A549 (cell line): ENCODE data around the gene CMKLR1. TPM values are rescaled to one million over a fixed set of nuclear protein-coding genes. Genes with fewer than 3 reads are reported as not detected.

Experiments
- ATAC-seq, 2 experiments: fragments of 200-7000 bp in 1 of 2; fragments of >200 bp in 1 of 2; cut with Nextera tagmentation in 1 of 2; cut with Tn5 transposase in 1 of 2; 3 replicates each; pipeline versions ENCODE4 v1.8.0 to v1.9.1; 2018 to 2020; ENCODE audit warnings: mild to moderate bottlenecking in 1 of 2, moderate library complexity in 1 of 2
- CTCF ChIA-PET: fragments of 300-600 bp; sonication (Branson Sonifier 250); formaldehyde crosslinking; extraction: SDS; loops from one replicate; lab custom pipeline; 2021; ENCODE audit warnings: antibody characterized with exemption, inconsistent platforms; lab: Yijun Ruan, JAX
- POLR2A ChIA-PET: fragments of 350-600 bp; formaldehyde crosslinking; extraction: SDS; loops from one replicate; lab custom pipeline; 2021; ENCODE audit warnings: antibody characterized with exemption, inconsistent platforms; lab: Yijun Ruan, JAX
- DNase-seq, 2 experiments: peaks; one replicate each; pipeline versions ENCODE4 v3.0.0 to v3.0.0-alpha.2; 2011 to 2016; ENCODE audit warnings: low read depth in 1 of 2, low spot score in 1 of 2
- FAIRE-seq: peaks from 2 replicates; lab custom pipeline; 2011; peaks lifted over from hg19 to GRCh38; lab: Jason Lieb, UNC
- H3K27ac ChIP-seq, 2 experiments: fragments of >200 bp; sonication (Bioruptor Twin); formaldehyde crosslinking; 3 replicates each; pipeline ENCODE4 v1.5.1; 2016 to 2017
- H3K4me1 ChIP-seq: fragments of >200 bp; sonication (Bioruptor Twin); formaldehyde crosslinking; 3 replicates; pipeline ENCODE4 v1.6.1; 2016
- H3K4me2 ChIP-seq: fragments of >200 bp; sonication (Bioruptor Twin); formaldehyde crosslinking; 3 replicates; pipeline ENCODE4 v1.6.1; 2016
- H3K4me3 ChIP-seq: fragments of >200 bp; sonication (Bioruptor Twin); formaldehyde crosslinking; 3 replicates; pipeline ENCODE4 v1.5.1; 2016
- H3K9me3 ChIP-seq: fragments of >200 bp; sonication (Bioruptor Twin); formaldehyde crosslinking; 3 replicates; pipeline ENCODE4 v1.6.1; 2016
- CEBPB ChIP-seq, 2 experiments: fragments of >200 bp in 1 of 2; sonication (Bioruptor Twin) in 1 of 2; formaldehyde crosslinking in 1 of 2; IDR thresholded peaks; 2 replicates each; pipeline ENCODE4 v1.6.1; 2012 to 2016
- E2F6 ChIP-seq: IDR thresholded peaks from 2 replicates; pipeline ENCODE4 v1.6.1; 2012; ENCODE audit warnings: low read depth, borderline replicate concordance
- ESRRA ChIP-seq: fragments of 150-350 bp; IDR thresholded peaks from 2 replicates; pipeline ENCODE4 v1.6.1; 2014; ENCODE audit warnings: mild to moderate bottlenecking, low read length, borderline replicate concordance
- FOSB ChIP-seq: fragments of 250-450 bp; sonication (Bioruptor Pico); IDR thresholded peaks from 2 replicates; pipeline ENCODE4 v1.5.0; 2020; ENCODE audit warnings: mild to moderate bottlenecking, moderate library complexity
- FOXS1 ChIP-seq: fragments of 250-450 bp; sonication (Bioruptor Pico); IDR thresholded peaks from 2 replicates; pipeline ENCODE4 v1.5.0; 2020; ENCODE audit warnings: mild to moderate bottlenecking, moderate library complexity
- HEYL ChIP-seq: fragments of 250-450 bp; sonication (Bioruptor Pico); IDR thresholded peaks from 2 replicates; pipeline ENCODE4 v1.8.0; 2021; ENCODE audit warnings: mild to moderate bottlenecking, moderate library complexity
- HOXA7 ChIP-seq: fragments of 250-450 bp; sonication (Bioruptor Pico); IDR thresholded peaks from 2 replicates; pipeline ENCODE4 v1.5.0; 2020; ENCODE audit warnings: mild to moderate bottlenecking, moderate library complexity
- HOXB13 ChIP-seq: fragments of 250-450 bp; sonication (Bioruptor Pico); IDR thresholded peaks from 2 replicates; pipeline ENCODE4 v1.5.0; 2020; ENCODE audit warnings: low read depth, mild to moderate bottlenecking, moderate library complexity
- HOXB5 ChIP-seq: fragments of 250-450 bp; sonication (Bioruptor Pico); IDR thresholded peaks from 2 replicates; pipeline ENCODE4 v1.5.0; 2020; ENCODE audit warnings: mild to moderate bottlenecking, moderate library complexity
- JUNB ChIP-seq: fragments of >200 bp; sonication (Bioruptor Twin); formaldehyde crosslinking; IDR thresholded peaks from 2 replicates; pipeline ENCODE4 v1.6.1; 2016
- KDM5A ChIP-seq: fragments of 200-600 bp; sonication (generic); IDR thresholded peaks from 2 replicates; pipeline ENCODE4 v1.6.1; 2016; ENCODE audit warnings: antibody characterized with exemption, mild to moderate bottlenecking
- MAFK ChIP-seq: fragments of 450-650 bp; IDR thresholded peaks from 2 replicates; pipeline ENCODE4 v1.6.1; 2014; ENCODE audit not compliant: partially characterized antibody
- NR3C1 ChIP-seq: fragments of >200 bp; sonication (Bioruptor Twin); formaldehyde crosslinking; IDR thresholded peaks from 3 replicates; pipeline ENCODE4 v1.6.1; 2017
- POLR2A ChIP-seq: IDR thresholded peaks from 2 replicates; pipeline ENCODE4 v1.6.1; 2012; ENCODE audit warnings: mild to moderate bottlenecking, low read length
- RAD21 ChIP-seq, 2 experiments: fragments of >200 bp in 1 of 2; sonication (Bioruptor Twin) in 1 of 2; formaldehyde crosslinking in 1 of 2; IDR thresholded peaks in 1 of 2; conservative IDR thresholded peaks in 1 of 2; 2 replicates in 1 of 2; 3 replicates in 1 of 2; pipeline ENCODE4 v1.6.1; 2012 to 2018; ENCODE audit warnings: inconsistent platforms in 1 of 2
- RARB ChIP-seq: fragments of 250-450 bp; sonication (Bioruptor Pico); IDR thresholded peaks from 2 replicates; pipeline ENCODE4 v1.8.0; 2021; ENCODE audit warnings: mild to moderate bottlenecking, moderate library complexity
- RFX5 ChIP-seq: fragments of 450-650 bp; IDR thresholded peaks from 2 replicates; pipeline ENCODE4 v1.7.1; 2014; ENCODE audit warnings: antibody characterized with exemption, mild to moderate bottlenecking, moderate library complexity
- RNF2 ChIP-seq: fragments of 200-600 bp; sonication (generic); IDR thresholded peaks from 2 replicates; pipeline ENCODE4 v1.6.1; 2016; ENCODE audit warnings: low read depth, mild to moderate bottlenecking, antibody characterized with exemption, moderate library complexity, borderline replicate concordance
- SREBF2 ChIP-seq: fragments of 450-650 bp; IDR thresholded peaks from 2 replicates; pipeline ENCODE4 v1.6.1; 2014; ENCODE audit warnings: mild to moderate bottlenecking, moderate library complexity
- TFCP2L1 ChIP-seq: fragments of 250-450 bp; sonication (Bioruptor Pico); IDR thresholded peaks from 2 replicates; pipeline ENCODE4 v1.5.0; 2021; ENCODE audit warnings: mild to moderate bottlenecking
- TP53 ChIP-seq: fragments of 250-450 bp; sonication (Bioruptor Pico); IDR thresholded peaks from 2 replicates; pipeline ENCODE4 v1.5.0; 2021; ENCODE audit warnings: mild to moderate bottlenecking, moderate library complexity
- USF2 ChIP-seq: fragments of 450-650 bp; IDR thresholded peaks from 2 replicates; pipeline ENCODE4 v1.6.1; 2014; ENCODE audit warnings: antibody characterized with exemption
- ZNF302 ChIP-seq: fragments of 250-450 bp; sonication (Bioruptor Pico); IDR thresholded peaks from 2 replicates; pipeline ENCODE4 v1.9.0; 2021; ENCODE audit warnings: inconsistent platforms, mild to moderate bottlenecking, moderate library complexity
- WGBS: methylation state at CpG from one replicate; pipeline ENCODE4 v1.1.6; 2017; ENCODE audit errors: missing lambda C conversion rate; 5-methylcytosine and 5-hydroxymethylcytosine counted together
- polyA plus RNA-seq, 4 experiments: library from polyadenylated mRNA; depleted of rRNA in 3 of 4; stranded (reverse); fragments of >200 nt; fragmentation: RNase III in 1 of 4; extraction: RNeasy Plus Mini Kit Qiagen cat#74134 plus additional on column Dnase treatment in 1 of 4; gene quantifications; 2 replicates in 3 of 4; 3 replicates in 1 of 4; pipeline ENCODE4 v1.2.3, GENCODE V29; 2011 to 2017
- TF ChIP-seq, protein P1 (sequence below): IDR thresholded peaks from 2 replicates; pipeline ENCODE4 v1.6.1; 2012
- TF ChIP-seq, protein P2 (sequence below): fragments of >200 bp; sonication (Bioruptor Twin); formaldehyde crosslinking; IDR thresholded peaks from 2 replicates; pipeline ENCODE4 v1.6.1; 2016
- TF ChIP-seq, protein P3 (sequence below): fragments of >200 bp; sonication (Bioruptor Twin); formaldehyde crosslinking; IDR thresholded peaks from 3 replicates; pipeline ENCODE4 v1.5.1; 2016

Gene CMKLR1
- polyA plus RNA-seq, 2 of the 4 experiments (the other 2 are of a cell fraction) = not detected

GRCh38 chr12:108318472-108319275 is 20.4 kb downstream of the CMKLR1 start:
- ATAC-seq (no peak), FAIRE-seq (no peak), DNase-seq (no peak)
- no peak overlapping the region for H3K4me3 ChIP-seq
- no peak overlapping the region for H3K27ac ChIP-seq
- ChIA-PET CTCF (interaction anchor here (0.5 to 1.0 kb wide), 2 partner anchors 62 to 431 kb away, joined by 3 read pairs; no protein-coding TSS in a partner anchor), POLR2A (no interaction called here)
- 27% methylated on average over 6 of the region's 6 CpGs for WGBS
- no peak for TF ChIP-seq USF2
- TF ChIP-seq, protein P1, sequence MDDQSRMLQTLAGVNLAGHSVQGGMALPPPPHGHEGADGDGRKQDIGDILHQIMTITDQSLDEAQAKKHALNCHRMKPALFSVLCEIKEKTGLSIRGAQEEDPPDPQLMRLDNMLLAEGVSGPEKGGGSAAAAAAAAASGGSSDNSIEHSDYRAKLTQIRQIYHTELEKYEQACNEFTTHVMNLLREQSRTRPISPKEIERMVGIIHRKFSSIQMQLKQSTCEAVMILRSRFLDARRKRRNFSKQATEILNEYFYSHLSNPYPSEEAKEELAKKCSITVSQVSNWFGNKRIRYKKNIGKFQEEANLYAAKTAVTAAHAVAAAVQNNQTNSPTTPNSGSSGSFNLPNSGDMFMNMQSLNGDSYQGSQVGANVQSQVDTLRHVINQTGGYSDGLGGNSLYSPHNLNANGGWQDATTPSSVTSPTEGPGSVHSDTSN = no peak
- TF ChIP-seq ESRRA = no peak
- no peak for TF ChIP-seq HEYL (CRISPR knock-in tag)
- TF ChIP-seq HOXB13 (CRISPR knock-in tag) = no peak
- TF ChIP-seq ZNF302 (CRISPR knock-in tag) = no peak
- no peak for TF ChIP-seq E2F6
- TF ChIP-seq RAD21 (conservative IDR thresholded peaks at IDR 0.05 in 1 of 2, IDR thresholded peaks at IDR 0.05 in 1 of 2) = no peak
- no peak for TF ChIP-seq TFCP2L1 (CRISPR knock-in tag)
- no peak for TF ChIP-seq NR3C1
- no peak for TF ChIP-seq SREBF2
- no peak for TF ChIP-seq HOXB5
- TF ChIP-seq, protein P2, sequence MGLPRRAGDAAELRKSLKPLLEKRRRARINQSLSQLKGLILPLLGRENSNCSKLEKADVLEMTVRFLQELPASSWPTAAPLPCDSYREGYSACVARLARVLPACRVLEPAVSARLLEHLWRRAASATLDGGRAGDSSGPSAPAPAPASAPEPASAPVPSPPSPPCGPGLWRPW = no peak
- no peak for TF ChIP-seq RNF2
- TF ChIP-seq FOXS1 (CRISPR knock-in tag) = no peak
- TF ChIP-seq HOXA7 (CRISPR knock-in tag) = no peak
- no peak for TF ChIP-seq RARB (CRISPR knock-in tag)
- no peak for TF ChIP-seq TP53 (CRISPR knock-in tag)
- H3K9me3 ChIP-seq = no peaks in the 10 kb centered on the region
- H3K4me1 ChIP-seq = no peaks in the 10 kb centered on the region
- no peak overlapping the region for H3K4me2 ChIP-seq

DNA sequence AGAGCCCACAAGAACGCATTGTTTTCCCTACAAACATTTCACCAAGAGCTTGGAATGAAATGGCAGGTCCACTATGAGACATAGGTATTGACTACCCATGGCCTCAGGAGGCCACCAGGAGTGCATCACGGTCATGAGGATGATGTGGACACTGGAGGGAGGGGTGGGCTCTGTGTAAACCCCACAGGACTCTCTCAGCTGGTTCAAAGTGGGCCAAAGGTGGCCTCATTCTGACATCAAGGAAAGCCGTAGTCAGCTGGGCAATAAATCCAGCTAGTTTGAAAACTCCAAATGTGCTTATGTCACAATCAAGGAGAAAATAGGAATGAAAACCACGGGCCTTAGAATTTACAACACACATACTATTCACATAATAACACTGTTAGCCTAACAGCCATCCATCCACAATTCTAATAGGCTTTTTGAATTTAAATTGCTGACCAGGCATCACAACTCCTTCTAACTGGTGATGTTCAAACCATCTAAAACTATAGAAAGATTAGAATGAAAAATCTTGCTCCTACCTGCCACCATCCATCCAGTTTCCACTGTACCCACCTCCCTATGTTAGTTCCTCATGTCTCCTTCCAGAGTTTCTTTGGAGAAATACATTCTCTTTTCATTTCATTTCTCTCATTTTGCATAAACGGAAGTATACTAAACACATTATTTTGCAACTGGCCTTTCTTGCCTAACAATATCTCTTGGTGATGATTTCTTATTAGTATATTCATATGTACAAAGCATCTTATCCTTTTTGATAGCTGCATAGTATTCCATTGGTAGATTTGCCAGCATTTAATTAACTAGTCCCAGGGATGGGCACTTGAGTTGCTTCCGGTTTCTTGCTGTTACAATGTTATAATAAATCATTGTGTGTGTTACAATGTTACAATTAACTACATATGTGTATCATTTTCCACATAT is 21.5 kb downstream of the CMKLR1 start:
- DNase-seq (no peak), ATAC-seq (no peak), FAIRE-seq (no peak)
- Histone ChIP-seq H3K4me3 (no peak overlapping the region), H3K9me3 (no peaks in the 10 kb centered on the region), H3K27ac (no peak overlapping the region), H3K4me2 (no peak overlapping the region), H3K4me1 (no peaks in the 10 kb centered on the region)
- 34% methylated on average over 6 of the region's 6 CpGs for WGBS
- CTCF ChIA-PET = interaction anchor here (1.2 kb wide), 1 partner anchor 194 kb away, joined by 3 read pairs; no protein-coding TSS in a partner anchor
- no peak for TF ChIP-seq POLR2A
- no peak for TF ChIP-seq RFX5
- TF ChIP-seq KDM5A = no peak
- peak; percentile 55 for TF ChIP-seq MAFK
- no peak for TF ChIP-seq FOSB
- TF ChIP-seq CEBPB (IDR thresholded peaks at IDR 0.05) = no peak
- TF ChIP-seq, protein P3, sequence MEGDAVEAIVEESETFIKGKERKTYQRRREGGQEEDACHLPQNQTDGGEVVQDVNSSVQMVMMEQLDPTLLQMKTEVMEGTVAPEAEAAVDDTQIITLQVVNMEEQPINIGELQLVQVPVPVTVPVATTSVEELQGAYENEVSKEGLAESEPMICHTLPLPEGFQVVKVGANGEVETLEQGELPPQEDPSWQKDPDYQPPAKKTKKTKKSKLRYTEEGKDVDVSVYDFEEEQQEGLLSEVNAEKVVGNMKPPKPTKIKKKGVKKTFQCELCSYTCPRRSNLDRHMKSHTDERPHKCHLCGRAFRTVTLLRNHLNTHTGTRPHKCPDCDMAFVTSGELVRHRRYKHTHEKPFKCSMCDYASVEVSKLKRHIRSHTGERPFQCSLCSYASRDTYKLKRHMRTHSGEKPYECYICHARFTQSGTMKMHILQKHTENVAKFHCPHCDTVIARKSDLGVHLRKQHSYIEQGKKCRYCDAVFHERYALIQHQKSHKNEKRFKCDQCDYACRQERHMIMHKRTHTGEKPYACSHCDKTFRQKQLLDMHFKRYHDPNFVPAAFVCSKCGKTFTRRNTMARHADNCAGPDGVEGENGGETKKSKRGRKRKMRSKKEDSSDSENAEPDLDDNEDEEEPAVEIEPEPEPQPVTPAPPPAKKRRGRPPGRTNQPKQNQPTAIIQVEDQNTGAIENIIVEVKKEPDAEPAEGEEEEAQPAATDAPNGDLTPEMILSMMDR = no peak
- TF ChIP-seq JUNB = no peak
- POLR2A ChIA-PET = no interaction called here
